HCT116 (cell line): ENCODE results near the gene KIAA1671. TPM values are rescaled to one million over a fixed set of nuclear protein-coding genes. Genes with fewer than 3 reads are reported as not detected.

ENCODE experiments used
- ATAC-seq: fragments of 200-7000 bp; cut with Tn5 transposase; 2 replicates; pipeline ENCODE4 v1.9.1; 2020; ENCODE audit warnings: mild to moderate bottlenecking, moderate library complexity
- BruUV-seq: library from RNA; stranded (reverse); fragments of 400-500 nt; replicated peaks from 2 replicates; lab custom pipeline; 2021; lab: Mats Ljungman, UMichigan
- CTCF ChIA-PET: fragments of 300-600 bp; sonication (Branson Sonifier 250); formaldehyde crosslinking; loops from one replicate; lab custom pipeline; 2021; ENCODE audit warnings: antibody characterized with exemption; lab: Charles Lee
- POLR2A ChIA-PET: fragments of 300-600, 350-600 bp; sonication (Branson Sonifier 250); formaldehyde crosslinking; loops from one replicate; lab custom pipeline; 2021; ENCODE audit warnings: antibody characterized with exemption; lab: Charles Lee
- RAD21 ChIA-PET, 2 experiments: fragments of 300-600 bp; sonication (Branson Sonifier 250); formaldehyde crosslinking; loops; one replicate each; lab custom pipeline; 2023; ENCODE audit warnings: low total read pairs in 2 of 2; ENCODE audit not compliant: uncharacterized antibody in 2 of 2, unreplicated experiment in 2 of 2, low non-redundant PET in 1 of 2; lab: Charles Lee
- DNase-seq: peaks from one replicate; pipeline ENCODE4 v3.0.0-alpha.2; 2010; ENCODE audit warnings: low read depth, low spot score
- H2AFZ ChIP-seq: fragments of 200-600 bp; shearing (Covaris generic), sonication (generic); 2 replicates; pipeline ENCODE4 v1.6.1; 2017; ENCODE audit warnings: low read depth, mixed run types, mixed read lengths, antibody characterized with exemption, low read length; ENCODE audit not compliant: poor library complexity, severe bottlenecking
- H3K27ac ChIP-seq: 2 replicates; pipeline ENCODE4 v1.5.1; 2012; ENCODE audit warnings: low read depth, low read length
- H3K27me3 ChIP-seq: fragments of 200-600 bp; sonication (generic); 2 replicates; pipeline ENCODE4 v1.6.1; 2016; ENCODE audit warnings: mixed run types, low read length, mixed read lengths; ENCODE audit not compliant: insufficient read depth
- H3K36me3 ChIP-seq, 2 experiments: fragments of 200-500 bp in 1 of 2; fragments of 200-600 bp in 1 of 2; sonication (Bioruptor generic) in 1 of 2; sonication (generic) in 1 of 2; 2 replicates each; pipeline versions ENCODE4 v1.5.1 to v1.6.1; 2014 to 2016; ENCODE audit warnings: low read length in 2 of 2, inconsistent platforms in 1 of 2, mixed read lengths in 1 of 2, mixed run types in 1 of 2; ENCODE audit not compliant: insufficient read depth in 2 of 2, control insufficient read depth in 1 of 2
- H3K4me1 ChIP-seq, 2 experiments: fragments of 200-600 bp in 1 of 2; sonication (generic) in 1 of 2; 2 replicates each; pipeline versions ENCODE4 v1.5.1 to v1.6.1; 2012 to 2017; ENCODE audit warnings: low read length in 2 of 2, inconsistent platforms in 1 of 2, mild to moderate bottlenecking in 1 of 2, mixed read lengths in 1 of 2, mixed run types in 1 of 2, moderate library complexity in 1 of 2; ENCODE audit not compliant: insufficient read depth in 2 of 2, control insufficient read depth in 1 of 2
- H3K4me2 ChIP-seq: fragments of 200-600 bp; sonication (generic); 2 replicates; pipeline ENCODE4 v1.6.1; 2017; ENCODE audit warnings: mixed run types, low read length, mixed read lengths
- H3K4me3 ChIP-seq, 2 experiments: fragments of 200-600 bp in 1 of 2; sonication (generic) in 1 of 2; replicated peaks in 1 of 2; 2 replicates each; pipeline ENCODE4 v1.5.1; 2011 to 2016; ENCODE audit warnings: low read length in 2 of 2, control low read depth in 1 of 2, low read depth in 1 of 2, mild to moderate bottlenecking in 1 of 2, mixed read lengths in 1 of 2, mixed run types in 1 of 2
- H3K79me2 ChIP-seq: fragments of 200-600 bp; sonication (generic); 2 replicates; pipeline ENCODE4 v1.6.1; 2017; ENCODE audit warnings: mild to moderate bottlenecking, mixed run types, low read length, moderate library complexity, mixed read lengths; ENCODE audit not compliant: insufficient read depth
- H3K9ac ChIP-seq: fragments of 200-600 bp; sonication (generic); 2 replicates; pipeline ENCODE4 v1.6.1; 2016; ENCODE audit warnings: low read length, mixed read lengths
- H3K9me2 ChIP-seq: fragments of 200-600 bp; sonication (generic), shearing (Covaris generic); 2 replicates; pipeline ENCODE4 v1.6.1; 2017; ENCODE audit warnings: mixed run types, mild to moderate bottlenecking, moderate library complexity; ENCODE audit not compliant: insufficient read depth
- H3K9me3 ChIP-seq, 2 experiments: fragments of 200-500 bp in 1 of 2; fragments of 200-600 bp in 1 of 2; sonication (Bioruptor generic) in 1 of 2; sonication (generic) in 1 of 2; 2 replicates each; pipeline ENCODE4 v1.6.1; 2014 to 2017; ENCODE audit warnings: low read length in 2 of 2, mixed read lengths in 2 of 2, inconsistent platforms in 1 of 2, low read depth in 1 of 2, mild to moderate bottlenecking in 1 of 2, mixed run types in 1 of 2, moderate library complexity in 1 of 2; ENCODE audit not compliant: control insufficient read depth in 1 of 2, insufficient read depth in 1 of 2
- H4K20me1 ChIP-seq: fragments of 200-600 bp; sonication (generic), shearing (Covaris generic); 2 replicates; pipeline ENCODE4 v1.6.1; 2017; ENCODE audit warnings: mixed run types, mild to moderate bottlenecking, moderate library complexity; ENCODE audit not compliant: insufficient read depth
- ATF3 ChIP-seq: IDR thresholded peaks from 2 replicates; pipeline ENCODE4 v1.6.1; 2012
- CBX3 ChIP-seq: IDR thresholded peaks from 2 replicates; pipeline ENCODE4 v1.6.1; 2012; ENCODE audit warnings: low read depth
- ELF1 ChIP-seq: IDR thresholded peaks from 2 replicates; pipeline ENCODE4 v1.6.1; 2012; ENCODE audit warnings: low read depth, borderline replicate concordance
- EZH2 ChIP-seq: fragments of 200-600 bp; sonication (generic); IDR thresholded peaks from 2 replicates; pipeline ENCODE4 v1.6.1; 2017; ENCODE audit warnings: antibody characterized with exemption, mixed run types
- EZH2phosphoT487 ChIP-seq: fragments of 200-600 bp; IDR thresholded peaks from 2 replicates; pipeline ENCODE4 v1.6.1; 2018; ENCODE audit warnings: antibody characterized with exemption, borderline replicate concordance
- JUND ChIP-seq: IDR thresholded peaks from 2 replicates; pipeline ENCODE4 v1.6.1; 2012
- POLR2AphosphoS5 ChIP-seq: IDR thresholded peaks from 2 replicates; pipeline ENCODE4 v1.6.1; 2011; ENCODE audit warnings: mild to moderate bottlenecking, low read depth, low read length, moderate library complexity
- SIN3A ChIP-seq: IDR thresholded peaks from 2 replicates; pipeline ENCODE4 v1.6.1; 2012; ENCODE audit warnings: low read depth
- TCF7L2 ChIP-seq: IDR thresholded peaks from 2 replicates; pipeline ENCODE4 v1.7.0; 2011; ENCODE audit warnings: borderline replicate concordance, inconsistent platforms; ENCODE audit not compliant: insufficient read depth, insufficient read length; ENCODE audit errors: extremely low read depth
- YY1 ChIP-seq: IDR thresholded peaks from 2 replicates; pipeline ENCODE4 v1.6.1; 2011; ENCODE audit warnings: low read length, low read depth, moderate library complexity, mild to moderate bottlenecking; ENCODE audit not compliant: insufficient replicate concordance; ENCODE audit errors: extremely low read depth
- ZBTB33 ChIP-seq: IDR thresholded peaks from 2 replicates; pipeline ENCODE4 v1.6.1; 2011; ENCODE audit warnings: mild to moderate bottlenecking, low read length, moderate library complexity; ENCODE audit not compliant: insufficient replicate concordance; ENCODE audit errors: extremely low read depth
- intact Hi-C: fragments of 100-400 bp; cut with micrococcal nuclease; formaldehyde crosslinking; loops from 2 replicates; pipeline ENCODE4 v1.10.0; 2022
- total RNA-seq: library from RNA; stranded (reverse); gene quantifications from one replicate; pipeline ENCODE4 v1.2.1, GENCODE V29; 2021; ENCODE audit not compliant: unreplicated experiment

Gene KIAA1671
- total RNA-seq, 1 experiment from 2014 or later = 36.8 TPM

- TF ChIP-seq EZH2phosphoT487 = no peak
- no peak for TF ChIP-seq ELF1
Measured at GRCh38 chr22:25029181-25029580, 76.7 kb downstream of the KIAA1671 start (continued).

GRCh38 chr22:25030636-25031035 is 78.1 kb downstream of the KIAA1671 start:
- H4K20me1 ChIP-seq = no peaks in the 10 kb centered on the region
- ChIA-PET CTCF (no interaction called here), RAD21 (no interaction called here), POLR2A (no interaction called here)
- no peaks in the 10 kb centered on the region for H3K27me3 ChIP-seq
- H3K9me2 ChIP-seq = no peaks in the 10 kb centered on the region
- TF ChIP-seq SIN3A (no peak), TCF7L2 (no peak), POLR2AphosphoS5 (no peak), EZH2 (no peak), ATF3 (no peak), JUND (no peak), ZBTB33 (no peak), YY1 (no peak), CBX3 (no peak), ELF1 (no peak)
- H3K4me1 ChIP-seq = peaks cover 18 to 26% of the 10 kb centered on the region in 2 experiments
- no peak overlapping the region for H2AFZ ChIP-seq
- no peak for ATAC-seq
- no peaks in the 10 kb centered on the region for H3K9me3 ChIP-seq
- no peak overlapping the region for H3K4me2 ChIP-seq
- no TSS peak for BruUV-seq
- no peak overlapping the region for H3K27ac ChIP-seq
- intact Hi-C loops = no loop called here
- H3K4me3 ChIP-seq = no peak overlapping the region
- no peak overlapping the region for H3K9ac ChIP-seq
- no peak for DNase-seq
- H3K36me3 ChIP-seq = peaks cover 5 to 12% of the 10 kb centered on the region in 2 experiments; a peak in 2 of 4 replicates
- peaks cover 13% of the 10 kb centered on the region; the same call in 1 of the 2 replicates for H3K79me2 ChIP-seq
